GM19463 (cell line): ENCODE results near the gene CORO7.
A peak's percentile ranks its signal among the peaks of the same experiment; 100 is the strongest.

Experiments
- ATAC-seq: cut with Tn5 transposase; IDR thresholded peaks from one replicate; pipeline ENCODE4 v1.9.1; 2021; ENCODE audit warnings: mild to moderate bottlenecking, moderate library complexity; ENCODE audit not compliant: unreplicated experiment

Gene CORO7

DNA sequence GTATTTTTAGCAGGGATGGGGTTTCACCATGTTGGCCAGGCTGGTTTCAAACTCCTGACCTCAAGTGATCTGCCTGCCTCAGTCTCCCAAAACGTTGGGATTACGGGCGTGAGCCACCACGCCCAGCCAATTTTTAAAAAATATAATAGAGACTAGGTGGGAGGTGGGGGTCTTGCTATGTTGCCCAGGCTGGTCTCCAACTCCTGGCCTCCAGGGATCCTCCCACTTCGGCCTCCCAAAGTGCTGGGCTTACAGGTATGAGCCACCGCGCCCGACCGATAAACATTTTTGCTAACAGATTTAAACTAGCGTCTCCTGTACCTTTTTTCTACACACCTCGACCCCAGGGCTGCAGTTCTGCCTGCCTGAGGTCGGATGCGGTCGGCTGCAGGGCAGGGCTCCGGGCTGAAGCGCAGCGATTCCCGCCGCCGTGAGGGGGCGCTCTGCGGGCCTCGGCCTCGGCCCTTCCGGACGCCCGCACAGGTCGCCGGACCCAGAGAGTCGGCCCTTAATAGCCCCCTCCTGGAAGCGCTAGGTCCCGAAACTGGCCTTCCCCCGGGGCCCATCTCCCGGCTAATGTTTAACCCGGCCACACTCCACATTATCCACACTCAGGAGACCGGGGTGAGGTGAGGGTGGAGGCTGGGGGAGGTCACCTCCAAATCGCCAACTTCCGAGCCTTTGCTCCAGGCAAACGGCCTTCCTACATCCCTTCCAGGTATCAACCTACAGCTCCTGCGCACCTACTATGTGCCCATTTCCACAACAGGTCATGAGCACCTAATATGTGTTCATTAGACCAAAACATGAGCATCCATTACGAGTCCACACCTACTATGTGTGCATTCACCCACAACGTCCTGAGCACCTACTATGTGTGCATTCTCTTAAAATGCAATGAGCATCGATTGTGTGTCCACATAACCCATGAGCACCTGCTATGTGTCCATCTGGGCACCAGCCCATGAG lies 102.5 kb downstream of the CORO7 start:
- peak; percentile 42 for ATAC-seq

DNA sequence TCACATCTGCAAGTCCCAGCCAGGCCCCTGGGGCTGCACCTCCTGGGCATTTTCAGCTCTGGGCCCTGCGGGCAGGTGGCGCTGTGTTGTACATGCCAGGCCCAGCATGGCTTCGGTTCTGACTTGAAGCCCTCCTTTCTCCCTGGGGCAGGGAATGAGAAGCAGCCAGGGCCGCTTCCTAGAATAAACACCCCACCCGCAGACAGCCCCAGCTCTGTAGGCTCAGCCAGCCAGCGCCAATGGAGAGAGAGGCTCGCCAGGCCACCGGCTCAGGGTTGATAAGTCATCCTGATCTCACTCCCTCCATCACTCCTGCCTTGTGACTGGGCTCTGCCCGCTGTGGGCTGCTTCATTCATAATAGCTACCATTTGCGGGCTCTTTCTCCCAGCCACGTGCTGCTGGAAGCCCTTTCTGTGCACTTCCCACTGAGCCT lies 106.5 kb downstream of the CORO7 start:
- no peak for ATAC-seq

DNA sequence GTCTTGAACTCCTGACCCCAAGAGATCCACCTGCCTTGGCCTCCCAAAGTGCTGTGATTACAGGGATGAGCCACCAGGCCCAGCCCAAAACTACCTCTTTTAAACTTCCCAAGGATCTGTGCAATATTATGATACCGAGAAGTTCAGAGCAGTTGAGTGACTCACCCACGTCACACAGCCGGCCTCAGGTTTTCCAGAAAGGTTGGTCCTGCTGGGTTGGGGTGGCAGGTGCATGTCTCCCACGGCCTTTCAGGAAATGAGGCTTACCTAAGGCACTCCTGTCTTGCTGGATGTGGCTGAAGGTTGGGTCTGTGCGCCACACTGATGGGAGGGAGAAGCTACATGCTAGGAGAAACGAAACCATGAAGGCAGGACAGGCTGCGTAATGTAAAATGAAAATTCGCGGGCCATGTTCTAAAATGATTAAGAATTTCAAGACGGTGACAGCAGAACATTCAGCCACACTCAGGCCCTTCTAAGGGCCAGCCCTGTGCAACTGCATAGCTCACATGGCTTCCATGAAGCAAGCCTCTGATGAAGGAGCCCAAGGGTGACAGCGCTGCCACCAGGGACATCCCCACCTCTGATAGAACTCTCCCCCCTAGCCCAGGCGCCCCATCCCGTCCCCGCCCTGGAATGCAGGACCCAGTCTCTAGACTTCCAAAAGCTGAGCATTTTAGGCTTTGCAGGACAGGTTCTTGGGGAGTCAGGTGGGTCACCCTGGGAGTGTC lies 107.1 kb downstream of the CORO7 start:
- no peak for ATAC-seq

DNA sequence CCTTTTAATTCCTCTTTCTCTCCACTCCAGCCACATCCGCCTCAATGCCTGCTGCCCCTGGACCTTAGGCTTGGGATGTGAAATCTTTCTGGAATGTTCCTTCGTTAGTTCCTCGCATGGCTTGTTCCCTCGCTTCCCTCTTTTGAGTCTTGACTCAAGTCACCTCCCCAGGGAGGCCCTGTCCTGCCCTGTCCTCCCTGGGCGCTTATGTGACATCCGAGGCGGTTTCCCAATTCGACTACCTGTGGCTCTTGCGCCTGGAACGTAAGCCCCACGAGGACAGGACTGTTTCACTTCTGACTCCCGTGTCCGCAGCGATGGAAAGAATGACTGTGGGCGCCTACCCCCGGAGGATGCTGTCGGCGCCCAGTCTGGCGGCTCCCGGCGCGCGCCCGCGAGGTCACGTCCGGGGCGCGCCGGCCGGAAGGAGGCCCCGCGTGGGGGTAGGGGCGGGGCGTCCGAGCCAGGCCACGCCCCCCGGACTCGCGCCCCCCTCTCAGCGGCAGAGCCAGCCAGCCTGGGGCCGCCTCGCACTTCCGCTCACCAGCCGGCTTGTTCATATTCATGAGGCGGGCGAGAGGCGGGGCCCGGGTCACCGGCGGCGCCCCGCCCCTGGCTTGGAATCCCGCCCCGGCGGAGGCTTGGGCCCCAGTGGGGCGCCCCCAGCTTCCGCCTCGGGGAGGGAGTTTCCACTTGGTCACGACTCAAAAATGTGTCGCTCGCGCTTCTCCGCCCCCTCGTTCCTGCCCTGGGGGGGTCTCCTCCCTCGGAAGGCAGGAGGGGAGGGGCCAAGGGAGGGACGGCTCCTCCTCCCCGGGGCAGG lies 109.0 kb downstream of the CORO7 start:
- ATAC-seq: peak; percentile 88

DNA sequence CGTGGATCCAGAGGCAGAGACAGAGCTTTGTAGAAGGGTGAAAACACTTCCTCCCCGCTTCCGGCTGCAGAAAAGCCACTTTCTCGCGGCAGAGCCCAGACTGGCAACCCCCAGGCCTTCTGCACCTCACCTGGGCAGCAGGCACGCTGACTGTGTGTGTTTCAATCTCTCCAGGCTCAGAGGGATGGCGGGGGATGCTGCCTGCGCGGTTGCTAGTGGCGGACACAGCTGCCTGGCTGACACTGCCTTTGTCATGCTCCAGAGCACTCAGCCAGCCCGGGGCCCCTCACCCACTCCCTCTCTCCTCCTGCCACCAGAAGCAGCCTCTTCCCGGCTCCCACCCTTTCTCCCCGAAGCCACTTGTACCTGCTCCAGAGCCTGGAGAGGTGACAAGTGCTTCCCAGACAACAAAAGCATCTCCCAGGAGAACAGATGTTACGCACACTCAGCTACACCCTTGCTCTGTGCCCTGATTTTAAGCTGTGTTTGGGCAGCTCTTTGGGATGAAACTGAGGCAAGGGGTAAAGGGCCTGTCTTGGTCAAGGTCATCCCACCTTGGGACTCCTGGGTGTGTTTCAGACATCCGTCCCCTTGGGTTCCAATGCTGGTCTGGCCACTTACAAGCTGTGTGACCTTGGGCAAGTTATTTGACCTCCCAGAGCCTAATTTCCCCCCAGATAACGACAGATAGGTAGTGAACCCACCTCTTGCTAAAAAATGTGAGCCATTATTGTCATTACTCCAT lies 109.8 kb downstream of the CORO7 start:
- ATAC-seq: no peak
